BLaER1 treated with 17β-estradiol and CSF1 and Interleukin-3, amounts not matched to agents 10 nM and 100 nM (cell line): ENCODE measurements around the gene IRAK2.
A peak's percentile ranks its signal among the peaks of the same experiment; 100 is the strongest.

Experiments used
- H3K27ac ChIP-seq, 11 experiments: shearing (Covaris generic); formaldehyde crosslinking; 2 replicates each; pipeline ENCODE4 v1.8.1; 2022
- H3K27me3 ChIP-seq, 11 experiments: shearing (Covaris generic); formaldehyde crosslinking; 2 replicates each; pipeline ENCODE4 v1.8.1; 2022
- H3K36me3 ChIP-seq, 11 experiments: shearing (Covaris generic); formaldehyde crosslinking; 2 replicates each; pipeline ENCODE4 v1.8.1; 2022
- H3K4me1 ChIP-seq, 10 experiments: shearing (Covaris generic); formaldehyde crosslinking; 2 replicates each; pipeline ENCODE4 v1.8.1; 2022
- H3K4me2 ChIP-seq, 11 experiments: shearing (Covaris generic); formaldehyde crosslinking; 2 replicates each; pipeline ENCODE4 v1.8.1; 2022
- H3K4me3 ChIP-seq, 10 experiments: shearing (Covaris generic); formaldehyde crosslinking; 2 replicates each; pipeline ENCODE4 v1.8.1; 2022
- H3K9ac ChIP-seq, 11 experiments: shearing (Covaris generic); formaldehyde crosslinking; 2 replicates each; pipeline ENCODE4 v1.8.1; 2022
- H3K9me3 ChIP-seq, 11 experiments: shearing (Covaris generic); formaldehyde crosslinking; replicated peaks in 1 of 11; 2 replicates each; pipeline ENCODE4 v1.8.1; 2022
- H4K20me1 ChIP-seq, 11 experiments: shearing (Covaris generic); formaldehyde crosslinking; 2 replicates each; pipeline ENCODE4 v1.8.1; 2022
- Cebpa-rat ChIP-seq, 11 experiments: shearing (Covaris generic); IDR thresholded peaks; 2 replicates each; pipeline ENCODE4 v1.8.1; 2022

IRAK2 gene

DNA sequence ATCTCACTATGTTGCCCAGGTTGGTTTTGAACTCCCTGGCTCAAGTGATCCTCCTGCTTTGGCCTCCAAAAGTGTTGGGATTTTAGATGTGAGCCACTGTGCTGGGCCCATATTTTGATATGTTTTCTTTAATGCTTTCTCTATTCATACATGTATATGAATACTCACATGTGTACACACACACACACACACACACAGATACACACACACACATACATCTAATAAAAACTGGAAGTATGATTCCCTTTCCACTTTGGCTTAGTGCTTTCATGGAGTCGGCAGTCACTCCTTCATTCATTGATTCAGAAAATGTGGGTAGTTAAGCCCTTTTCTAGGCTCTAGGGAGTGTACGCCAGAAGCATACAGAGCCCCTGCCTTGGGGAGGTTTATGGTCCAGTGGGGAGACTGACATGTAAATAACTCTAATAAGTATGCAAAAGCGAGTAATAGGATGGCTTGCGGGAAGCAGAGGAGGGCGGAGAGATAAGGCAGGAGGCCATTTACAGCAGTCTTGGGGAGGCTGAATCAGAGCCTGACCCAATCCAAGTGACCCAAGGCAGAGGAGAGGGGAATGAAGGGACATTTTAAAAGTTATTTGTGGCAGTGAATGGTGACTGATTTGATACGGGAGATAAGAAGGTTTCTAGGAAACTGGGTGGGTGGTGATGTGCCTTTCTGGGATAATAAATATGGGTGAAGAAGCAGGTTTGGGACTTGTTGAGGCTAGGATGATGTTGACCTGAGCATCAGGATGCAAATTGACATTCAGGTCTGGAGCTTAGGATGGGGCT, 51.1 kb downstream of the IRAK2 start:
- TF ChIP-seq Cebpa-rat (IDR thresholded peaks at IDR 0.05): no peak
- Histone ChIP-seq H3K27ac (no peak overlapping the region), H3K9me3 (peaks cover 0 to 10% (median 4%) of the 10 kb centered on the region in 11 experiments; a peak in 4 of 22 replicates), H3K27me3 (no peaks in the 10 kb centered on the region), H4K20me1 (no peaks in the 10 kb centered on the region; a peak in 1 of 22 replicates), H3K4me1 (peaks cover 8 to 47% (median 25%) of the 10 kb centered on the region in 10 experiments), H3K36me3 (peaks cover 8 to 89% (median 69%) of the 10 kb centered on the region in 11 experiments; a peak in 19 of 22 replicates), H3K4me2 (no peak overlapping the region), H3K4me3 (no peak overlapping the region), H3K9ac (no peak overlapping the region)

DNA sequence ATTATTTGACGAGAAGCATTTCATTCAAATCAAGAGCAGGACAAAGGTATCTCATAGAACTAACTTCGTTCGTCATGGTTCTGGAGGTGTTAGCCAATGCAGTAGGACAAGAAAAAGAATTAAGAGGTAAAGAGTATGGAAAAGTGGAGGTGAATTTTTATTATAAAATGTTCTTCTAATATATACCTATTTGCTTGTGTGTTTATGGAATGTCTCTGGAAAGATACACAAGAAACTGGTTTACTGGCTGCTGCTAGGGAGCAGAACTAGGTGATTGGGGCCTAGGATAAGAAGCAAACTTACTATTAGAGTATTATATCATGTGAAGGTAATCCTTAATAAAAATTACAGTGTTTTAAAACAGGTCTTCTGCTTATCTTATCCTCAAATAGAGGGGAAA, 52.6 kb downstream of the IRAK2 start:
- H3K27me3 ChIP-seq: no peaks in the 10 kb centered on the region
- H3K27ac ChIP-seq: no peak overlapping the region
- TF ChIP-seq Cebpa-rat (IDR thresholded peaks at IDR 0.05): no peak
- H3K36me3 ChIP-seq: peaks cover 8 to 95% (median 75%) of the 10 kb centered on the region in 11 experiments; a peak in 19 of 22 replicates
- H4K20me1 ChIP-seq: no peaks in the 10 kb centered on the region; a peak in 1 of 22 replicates
- no peak overlapping the region for H3K9ac ChIP-seq
- H3K4me1 ChIP-seq: peaks cover 0 to 43% (median 21%) of the 10 kb centered on the region in 10 experiments; a peak in 18 of 20 replicates
- no peak overlapping the region for H3K4me2 ChIP-seq
- H3K9me3 ChIP-seq: peaks cover 0 to 10% (median 4%) of the 10 kb centered on the region in 11 experiments; a peak in 4 of 22 replicates
- H3K4me3 ChIP-seq: no peak overlapping the region

DNA sequence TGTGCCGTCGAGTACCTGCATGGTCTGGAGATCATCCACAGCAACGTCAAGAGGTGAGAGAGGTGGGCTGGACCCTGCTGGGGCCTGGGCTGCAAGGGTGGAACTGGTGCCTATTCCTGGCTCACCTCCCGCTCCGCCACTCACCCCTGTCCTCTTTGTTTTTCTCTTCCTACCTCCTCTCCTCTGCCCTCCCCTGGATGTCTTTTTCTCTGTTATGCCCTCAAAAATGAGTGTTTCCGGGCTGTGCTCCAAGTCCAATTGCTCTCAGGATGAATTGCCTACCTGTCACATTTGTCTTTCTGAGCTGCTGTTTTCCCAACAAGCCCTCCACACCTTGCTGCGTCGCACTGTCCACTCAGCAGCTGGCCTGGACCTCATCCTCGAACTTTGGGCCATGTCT, 55.0 kb downstream of the IRAK2 start:
- Histone ChIP-seq H3K4me3 (no peak overlapping the region), H4K20me1 (no peaks in the 10 kb centered on the region; a peak in 1 of 22 replicates), H3K4me2 (peak overlapping the region in 5 of 11 experiments; percentile 1 to 50 (median 50); a peak in 4 of 22 replicates), H3K27me3 (no peaks in the 10 kb centered on the region), H3K4me1 (peaks cover 14 to 51% (median 32%) of the 10 kb centered on the region in 10 experiments), H3K9ac (no peak overlapping the region), H3K36me3 (peaks cover 8 to 93% (median 59%) of the 10 kb centered on the region in 11 experiments; a peak in 20 of 22 replicates), H3K9me3 (peaks cover 0 to 10% (median 4%) of the 10 kb centered on the region in 11 experiments; a peak in 4 of 22 replicates), H3K27ac (peak overlapping the region in 1 of 11 experiments; percentile 32; a peak in 3 of 22 replicates)
- TF ChIP-seq Cebpa-rat (IDR thresholded peaks at IDR 0.05): no peak

DNA sequence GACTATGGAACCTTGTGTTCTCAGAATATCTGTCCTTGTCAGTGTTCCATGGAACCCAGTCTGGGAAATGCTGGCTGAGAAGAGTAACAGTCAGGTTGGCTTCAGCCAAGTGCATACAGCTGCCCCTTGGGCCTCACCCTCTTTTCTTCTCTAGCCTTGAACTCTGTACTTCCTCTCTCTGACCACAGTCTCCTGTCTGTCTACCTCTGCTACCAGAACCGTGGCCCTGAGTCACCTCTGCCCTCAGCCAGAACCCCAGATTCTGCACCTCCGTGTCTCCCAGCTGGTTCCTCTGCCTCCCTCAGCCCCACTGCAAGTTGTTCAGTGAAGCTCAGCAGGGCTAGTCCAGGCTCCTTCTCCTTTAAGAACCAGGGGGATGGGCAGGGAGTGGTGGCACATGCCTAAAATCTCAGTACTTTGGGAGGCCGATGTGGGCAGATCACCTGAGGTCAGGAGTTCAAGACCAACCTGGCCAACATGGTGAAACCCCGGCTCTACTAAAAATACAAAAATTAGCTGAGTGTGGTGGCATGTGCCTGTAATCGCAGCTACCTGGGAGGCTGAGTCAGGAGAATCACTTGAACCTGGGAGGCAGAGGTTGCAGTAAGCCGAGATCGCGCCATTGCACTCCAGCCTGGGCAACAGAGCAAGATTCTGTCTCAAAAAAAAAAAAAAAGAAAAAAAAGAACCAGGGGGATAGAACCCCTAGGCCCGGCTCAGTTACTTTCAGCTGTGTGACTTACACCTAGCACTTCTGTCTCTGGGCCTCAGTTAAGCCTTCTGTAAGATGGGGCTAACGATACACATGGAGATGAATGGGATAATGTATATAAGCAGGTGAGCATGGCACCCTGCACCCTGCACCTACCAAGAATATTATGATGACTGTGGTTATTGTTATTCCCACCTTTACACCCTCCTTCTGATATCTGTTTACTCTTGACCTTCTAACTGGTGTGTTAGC, 59.2 kb downstream of the IRAK2 start:
- TF ChIP-seq Cebpa-rat (IDR thresholded peaks at IDR 0.05): no peak
- H3K4me1 ChIP-seq: peaks cover 48 to 93% (median 72%) of the 10 kb centered on the region in 10 experiments

DNA sequence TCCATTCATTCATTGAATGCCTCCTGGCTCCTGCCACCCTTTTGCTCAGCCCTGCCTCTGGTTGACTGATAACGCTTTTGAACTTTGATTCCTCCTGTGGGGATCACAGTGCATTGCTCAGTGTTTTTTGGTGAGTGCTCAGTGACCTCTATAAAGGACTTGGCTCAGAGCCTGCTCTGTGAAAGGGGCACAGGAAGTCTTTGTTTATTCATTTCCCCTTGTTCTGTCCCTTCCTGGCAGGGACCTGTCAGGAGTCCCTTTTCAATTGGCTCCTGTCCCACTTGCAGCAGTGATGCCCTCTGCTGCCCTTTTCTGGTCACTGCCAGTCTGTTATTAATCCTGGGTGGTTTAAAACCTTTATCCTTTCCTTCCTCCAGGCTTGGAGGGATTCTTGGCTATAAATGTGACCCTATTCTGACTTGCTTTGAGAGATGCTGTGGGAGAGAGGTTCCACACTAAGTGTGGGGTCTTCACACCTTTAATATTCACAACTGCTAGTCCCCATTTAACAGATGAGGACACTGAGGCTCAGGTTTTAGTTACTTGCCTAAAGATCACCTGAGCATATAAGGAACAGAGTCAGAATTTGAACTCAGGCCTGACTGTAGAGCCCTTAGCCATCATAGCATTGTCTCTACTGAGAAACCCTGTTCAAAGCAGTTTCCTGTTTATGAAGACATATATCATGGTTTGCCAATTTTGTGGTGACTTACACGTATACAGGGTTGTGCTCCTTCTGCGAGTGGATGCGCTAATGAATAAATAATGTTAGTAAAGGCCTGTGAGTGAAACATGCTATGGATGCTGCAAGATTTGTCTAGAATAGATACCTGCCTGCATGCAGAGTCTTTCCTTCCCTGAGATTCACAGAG, 60.3 kb downstream of the IRAK2 start:
- Histone ChIP-seq H3K27me3 (no peaks in the 10 kb centered on the region), H3K36me3 (peaks cover 0 to 81% (median 49%) of the 10 kb centered on the region in 11 experiments; a peak in 19 of 22 replicates), H3K9me3 (no peaks in the 10 kb centered on the region), H3K9ac (peak overlapping the region in 10 of 11 experiments; percentile 3 to 71 (median 44); a peak in 14 of 22 replicates), H3K4me2 (peak overlapping the region; percentile 9 to 89 (median 56); a peak in 21 of 22 replicates), H3K4me1 (peaks cover 54 to 99% (median 80%) of the 10 kb centered on the region in 10 experiments), H3K4me3 (no peak overlapping the region), H3K27ac (peak overlapping the region; percentile 23 to 90 (median 77); a peak in 20 of 22 replicates), H4K20me1 (no peaks in the 10 kb centered on the region; a peak in 1 of 22 replicates)
- TF ChIP-seq Cebpa-rat (IDR thresholded peaks at IDR 0.05): no peak

More for the DNA sequence above, 59.2 kb downstream of the IRAK2 start:
- Histone ChIP-seq H3K9me3 (no peaks in the 10 kb centered on the region), H3K4me3 (no peak overlapping the region), H3K27ac (peak overlapping the region in 10 of 11 experiments; percentile 47 to 73 (median 66); a peak in 21 of 22 replicates), H4K20me1 (no peaks in the 10 kb centered on the region; a peak in 1 of 22 replicates), H3K36me3 (peaks cover 0 to 80% (median 46%) of the 10 kb centered on the region in 11 experiments; a peak in 19 of 22 replicates), H3K4me2 (peak overlapping the region; percentile 27 to 85 (median 64)), H3K27me3 (no peaks in the 10 kb centered on the region), H3K9ac (peak overlapping the region in 10 of 11 experiments; percentile 8 to 62 (median 40); a peak in 15 of 22 replicates)

DNA sequence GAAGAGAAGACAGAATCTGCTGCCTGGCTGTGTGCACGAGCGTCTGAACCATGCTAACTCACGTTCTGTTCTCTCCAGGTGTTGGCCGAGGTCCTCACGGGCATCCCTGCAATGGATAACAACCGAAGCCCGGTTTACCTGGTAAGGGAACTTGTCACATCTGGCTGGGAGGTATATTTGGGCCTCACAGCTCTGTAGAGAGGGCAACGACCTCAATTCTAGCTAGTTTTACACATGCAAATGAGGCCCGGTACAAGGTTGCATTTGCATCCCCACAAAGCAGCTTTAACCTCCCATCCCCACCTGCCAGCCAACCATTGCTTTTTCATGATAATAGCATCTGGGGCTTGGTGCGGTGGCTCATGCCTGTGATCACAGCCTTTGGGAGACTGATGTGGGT, 61.6 kb downstream of the IRAK2 start:
- no peaks in the 10 kb centered on the region for H4K20me1 ChIP-seq
- H3K27me3 ChIP-seq: no peaks in the 10 kb centered on the region
- H3K9ac ChIP-seq: peak overlapping the region in 5 of 11 experiments; percentile 3 to 71 (median 46); a peak in 7 of 22 replicates
- peak overlapping the region in 6 of 11 experiments; percentile 12 to 89 (median 64); a peak in 8 of 22 replicates for H3K4me2 ChIP-seq
- no peaks in the 10 kb centered on the region for H3K9me3 ChIP-seq
- no peak for TF ChIP-seq Cebpa-rat (IDR thresholded peaks at IDR 0.05)
- peaks cover 0 to 81% (median 53%) of the 10 kb centered on the region in 11 experiments; a peak in 19 of 22 replicates for H3K36me3 ChIP-seq
- H3K4me3 ChIP-seq: no peak overlapping the region
- peaks cover 49 to 99% (median 81%) of the 10 kb centered on the region in 10 experiments for H3K4me1 ChIP-seq
- peak overlapping the region in 9 of 11 experiments; percentile 66 to 90 (median 86); a peak in 15 of 22 replicates for H3K27ac ChIP-seq

DNA sequence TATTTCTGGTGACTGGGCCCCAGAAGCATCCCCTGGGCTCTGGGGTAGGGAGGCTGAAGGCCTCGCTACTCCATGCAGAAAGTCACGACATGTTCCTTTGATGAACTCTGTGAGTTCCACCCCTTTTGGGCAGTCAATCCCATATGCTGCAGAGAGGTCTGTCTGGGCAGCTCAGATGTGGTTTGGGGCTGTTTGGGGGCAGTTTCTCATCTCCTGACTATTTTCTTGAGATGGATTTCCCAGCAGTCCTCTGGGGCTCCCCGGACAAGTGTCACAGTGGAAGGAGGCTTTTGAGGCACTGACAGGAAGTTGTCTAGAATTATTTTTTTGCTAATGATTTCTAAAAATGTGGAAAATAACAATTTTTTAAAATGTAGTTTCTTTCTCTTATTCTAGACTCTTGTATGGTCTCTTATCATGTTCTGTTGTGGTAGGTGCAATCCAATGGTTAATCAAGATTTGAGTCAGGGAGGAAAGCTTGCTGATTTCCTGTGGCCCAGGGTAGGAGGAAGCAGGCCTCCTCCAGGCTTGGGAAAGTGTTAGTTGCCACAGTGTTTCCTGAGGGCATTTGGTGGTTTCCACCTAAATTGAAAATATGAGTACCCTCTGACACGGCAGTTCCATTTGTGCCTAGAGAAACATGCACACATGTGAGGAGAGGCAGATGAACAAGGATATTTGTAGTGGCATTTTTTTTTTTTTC, 63.7 kb downstream of the IRAK2 start:
- peaks cover 61 to 97% (median 94%) of the 10 kb centered on the region in 10 experiments for H3K4me1 ChIP-seq
- H3K4me2 ChIP-seq: peak overlapping the region; percentile 71 to 89 (median 81)
- H3K4me3 ChIP-seq: peak overlapping the region in 5 of 10 experiments; percentile 7 to 41 (median 18); a peak in 5 of 20 replicates
- H3K9me3 ChIP-seq: no peaks in the 10 kb centered on the region
- H3K9ac ChIP-seq: peak overlapping the region; percentile 69 to 77 (median 74); a peak in 21 of 22 replicates
- TF ChIP-seq Cebpa-rat (IDR thresholded peaks at IDR 0.05): peak in 6 of 11 experiments; percentile 48 to 94 (median 70); a peak in 10 of 22 replicates
- peak overlapping the region; percentile 83 to 91 (median 86) for H3K27ac ChIP-seq
- H3K36me3 ChIP-seq: peaks cover 0 to 73% (median 42%) of the 10 kb centered on the region in 11 experiments; a peak in 15 of 22 replicates
- no peaks in the 10 kb centered on the region for H3K27me3 ChIP-seq
- H4K20me1 ChIP-seq: no peaks in the 10 kb centered on the region
